HUES64 (cell line): ENCODE measurements around the gene SIK2. TPM values are rescaled to one million over a fixed set of nuclear protein-coding genes. Genes with fewer than 3 reads are reported as not detected.

ENCODE experiments used
- H3K27ac ChIP-seq: 2 replicates; pipeline ENCODE4 v1.7.0; 2013; ENCODE audit warnings: low read depth, low read length, inconsistent platforms
- H3K27me3 ChIP-seq: 2 replicates; pipeline ENCODE4 v1.6.1; 2013; ENCODE audit warnings: mild to moderate bottlenecking, low read length; ENCODE audit not compliant: insufficient read depth
- H3K36me3 ChIP-seq: 2 replicates; pipeline ENCODE4 v1.6.1; 2013; ENCODE audit warnings: mild to moderate bottlenecking, low read length; ENCODE audit not compliant: insufficient read depth
- H3K4me1 ChIP-seq: 2 replicates; pipeline ENCODE4 v1.6.1; 2013; ENCODE audit warnings: mild to moderate bottlenecking, low read length, moderate library complexity; ENCODE audit not compliant: insufficient read depth
- H3K4me3 ChIP-seq: 2 replicates; pipeline ENCODE4 v1.5.1; 2013; ENCODE audit warnings: mild to moderate bottlenecking, low read length, moderate library complexity
- H3K9ac ChIP-seq: 2 replicates; pipeline ENCODE4 v1.6.1; 2013; ENCODE audit warnings: mild to moderate bottlenecking, low read depth, low read length
- H3K9me3 ChIP-seq: 2 replicates; pipeline ENCODE4 v1.6.1; 2013; ENCODE audit warnings: low read depth, low read length; ENCODE audit not compliant: insufficient read depth
- WGBS: fragments of 150-250, 120-280 bp; methylation state at CpG from one replicate; pipeline ENCODE4 v1.1.7; 2013; ENCODE audit warnings: missing lambda C conversion rate; 5-methylcytosine and 5-hydroxymethylcytosine counted together
- polyA plus RNA-seq, 2 experiments: library from polyadenylated mRNA; stranded (reverse); fragments of 50-300 nt; gene quantifications; one replicate each; pipeline ENCODE4 v1.2.3, GENCODE V29; 2013

The SIK2 gene
- polyA plus RNA-seq (2013, experiment 1 of 2), result 7.6 TPM
- 8.6 TPM for polyA plus RNA-seq (2013, experiment 2 of 2)

DNA sequence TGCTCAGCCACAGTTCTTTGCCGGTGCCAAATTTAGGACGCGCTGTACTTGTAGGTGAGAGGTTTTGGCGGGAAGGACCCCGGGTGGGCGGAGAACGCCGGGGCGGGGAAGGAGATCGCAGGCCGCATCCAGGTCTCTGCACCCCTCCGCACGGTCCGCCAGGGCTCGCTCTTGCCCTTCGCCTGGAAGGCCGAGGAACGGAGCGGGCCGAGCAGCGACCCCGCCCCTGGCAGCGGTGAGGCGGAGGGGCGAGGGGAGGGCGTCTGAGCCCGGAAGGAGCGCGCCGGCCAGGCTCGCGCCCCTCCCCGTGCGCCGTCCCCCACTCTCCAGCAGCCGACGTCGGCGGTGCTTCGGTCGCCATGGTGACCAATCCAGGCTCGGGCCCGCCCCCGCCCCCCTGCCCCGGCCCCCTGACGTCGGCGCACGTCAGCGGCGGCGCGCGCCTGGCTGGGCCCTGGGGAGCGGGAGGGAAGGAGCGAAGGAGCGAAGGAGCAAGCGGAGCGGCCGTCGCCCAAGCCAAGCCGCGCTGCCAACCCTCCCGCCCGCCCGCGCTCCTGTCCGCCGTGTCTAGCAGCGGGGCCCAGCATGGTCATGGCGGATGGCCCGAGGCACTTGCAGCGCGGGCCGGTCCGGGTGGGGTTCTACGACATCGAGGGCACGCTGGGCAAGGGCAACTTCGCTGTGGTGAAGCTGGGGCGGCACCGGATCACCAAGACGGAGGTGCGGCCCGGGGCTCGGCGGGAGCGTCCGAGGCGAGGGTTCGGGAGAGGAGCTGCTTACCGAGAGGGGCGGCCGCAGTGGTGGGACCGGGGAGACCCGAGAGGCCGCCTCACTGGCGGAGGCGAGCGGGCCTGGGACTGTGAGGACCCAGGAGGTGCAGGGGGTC lies at the start of gene SIK2:
TSS of gene SIK2 (plus strand) at position 471 of the 886 bp plus-strand sequence. CDS start at position 586, 115 bp downstream.
- peak within 1 kb of the TSS; percentile 78 for H3K27ac ChIP-seq
- H3K4me3 ChIP-seq, result peak within 1 kb of the TSS; percentile 81
- peaks cover 25% of the 10 kb centered on the region for H3K27me3 ChIP-seq
- H3K9me3 ChIP-seq, result no peaks in the 10 kb centered on the region
- no peaks in the 10 kb centered on the region for H3K36me3 ChIP-seq
- WGBS, result under 1% methylated on average over 100 of the region's 100 CpGs
- H3K4me1 ChIP-seq, result peaks cover 15% of the 10 kb centered on the region
- H3K9ac ChIP-seq, result peak within 1 kb of the TSS; percentile 73

- no peak overlapping the region for H3K4me3 ChIP-seq
- no peak overlapping the region for H3K9ac ChIP-seq
- H3K36me3 ChIP-seq, result 0 out of 2 replicates have a peak, but pooled peaks cover 6% of the 10 kb centered on the region
- peaks cover 10% of the 10 kb centered on the region for H3K4me1 ChIP-seq
- peaks cover 14% of the 10 kb centered on the region for H3K9me3 ChIP-seq
- no peaks in the 10 kb centered on the region for H3K27me3 ChIP-seq
- H3K27ac ChIP-seq, result no peak overlapping the region
Measured at GRCh38 chr11:111554532-111554931, 47.7 kb upstream of the SIK2 start.

DNA sequence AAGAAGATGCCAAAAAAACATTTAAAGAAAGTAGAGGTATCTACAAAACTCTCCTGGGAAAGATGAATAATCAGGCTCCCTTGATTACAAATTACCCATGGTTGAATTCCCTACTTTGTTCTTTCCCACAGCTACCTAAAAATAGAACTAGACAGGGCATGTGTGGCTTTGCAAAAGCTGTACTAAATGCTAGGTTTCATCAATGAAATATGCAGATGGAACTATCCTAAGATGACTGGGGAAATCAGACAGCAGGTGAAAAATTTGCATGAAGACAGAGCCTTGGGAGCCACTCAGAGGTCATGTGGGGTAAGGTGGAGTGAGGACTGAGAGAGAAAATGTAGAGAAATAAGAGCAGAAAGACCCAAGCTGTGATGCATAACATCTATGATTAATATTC lies 47.0 kb upstream of the SIK2 start:
- H3K9ac ChIP-seq, result no peak overlapping the region
- peaks cover 3% of the 10 kb centered on the region; the same call in 1 of the 2 replicates for H3K4me1 ChIP-seq
- 0 out of 2 replicates have a peak, but pooled peaks cover 6% of the 10 kb centered on the region for H3K36me3 ChIP-seq
- no peaks in the 10 kb centered on the region for H3K27me3 ChIP-seq
- H3K27ac ChIP-seq, result no peak overlapping the region
- no peak overlapping the region for H3K4me3 ChIP-seq
- peaks cover 14% of the 10 kb centered on the region for H3K9me3 ChIP-seq

DNA sequence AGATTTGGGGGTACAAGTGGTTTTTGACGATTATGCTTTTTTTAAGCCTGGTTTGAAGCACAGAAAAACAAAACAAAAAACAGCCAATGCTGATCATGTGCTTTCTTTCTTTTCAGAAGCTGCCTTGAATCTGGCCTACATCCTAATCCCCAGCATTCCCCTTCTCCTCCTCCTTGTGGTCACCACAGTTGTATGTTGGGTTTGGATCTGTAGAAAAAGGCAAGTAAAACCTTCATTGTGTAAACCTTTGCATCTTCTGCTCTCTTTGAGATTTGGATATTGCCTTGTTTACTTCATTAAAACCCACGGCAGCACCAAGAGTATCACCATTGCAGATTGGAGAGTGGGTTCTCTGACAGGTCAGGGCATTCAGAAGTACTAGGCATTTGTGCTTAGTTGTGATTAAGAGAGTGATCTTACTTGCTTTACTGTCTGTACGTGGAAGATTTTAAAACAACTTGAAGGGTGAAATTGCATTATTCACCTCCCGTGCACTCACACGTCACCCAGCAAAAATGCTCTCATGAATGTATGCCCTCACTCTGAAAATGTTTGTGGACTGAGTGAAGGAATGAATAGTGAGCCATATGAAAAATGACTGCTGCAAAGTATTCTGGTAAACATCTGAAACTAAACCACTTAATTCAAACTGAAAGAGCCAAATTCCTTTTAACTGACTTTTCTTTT lies 44.7 kb upstream of the SIK2 start:
- no peak overlapping the region for H3K27ac ChIP-seq
- peaks cover 14% of the 10 kb centered on the region for H3K9me3 ChIP-seq
- no peak overlapping the region for H3K9ac ChIP-seq
- 93% methylated on average over 5 of the region's 5 CpGs for WGBS
- H3K27me3 ChIP-seq, result no peaks in the 10 kb centered on the region
- peaks cover 17% of the 10 kb centered on the region for H3K4me1 ChIP-seq
- no peak overlapping the region for H3K4me3 ChIP-seq
- 0 out of 2 replicates have a peak, but pooled peaks cover 6% of the 10 kb centered on the region for H3K36me3 ChIP-seq

- Histone ChIP-seq H3K4me3 (no peak overlapping the region), H3K4me1 (peaks cover 25% of the 10 kb centered on the region), H3K27ac (no peak overlapping the region), H3K27me3 (no peaks in the 10 kb centered on the region), H3K9ac (no peak overlapping the region), H3K9me3 (peaks cover 14% of the 10 kb centered on the region), H3K36me3 (0 out of 2 replicates have a peak, but pooled peaks cover 6% of the 10 kb centered on the region)
- 89% methylated on average over 11 of the region's 11 CpGs for WGBS
Measured at GRCh38 chr11:111559800-111560464, 42.3 kb upstream of the SIK2 start.

DNA sequence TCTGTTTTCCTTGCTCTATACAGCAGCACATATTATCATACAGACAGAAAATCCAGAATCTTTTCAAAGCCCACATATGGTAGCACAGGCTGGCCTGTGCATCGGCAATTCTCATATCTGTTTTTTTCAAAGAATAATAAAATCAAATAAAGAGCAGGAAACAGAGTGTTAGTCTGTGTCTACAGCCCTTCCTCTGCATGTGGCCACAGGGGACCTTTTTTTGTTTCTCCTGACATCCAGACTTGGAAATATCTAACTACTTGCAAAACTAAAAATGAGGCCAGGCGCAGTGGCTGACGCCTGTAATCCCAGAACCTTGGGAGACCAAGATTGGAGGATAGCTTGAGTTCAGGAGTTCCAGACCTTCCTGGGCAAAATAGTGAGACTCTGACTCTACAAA lies 41.4 kb upstream of the SIK2 start:
- peaks cover 25% of the 10 kb centered on the region for H3K4me1 ChIP-seq
- no peak overlapping the region for H3K9ac ChIP-seq
- H3K9me3 ChIP-seq, result peaks cover 12% of the 10 kb centered on the region
- 93% methylated on average over 3 of the region's 3 CpGs for WGBS
- H3K4me3 ChIP-seq, result no peak overlapping the region
- H3K27ac ChIP-seq, result no peak overlapping the region
- H3K36me3 ChIP-seq, result no peaks in the 10 kb centered on the region
- H3K27me3 ChIP-seq, result no peaks in the 10 kb centered on the region

GRCh38 chr11:111561306-111561705 lies 40.9 kb upstream of the SIK2 start:
- Histone ChIP-seq H3K36me3 (no peaks in the 10 kb centered on the region), H3K9me3 (peaks cover 7% of the 10 kb centered on the region; the same call in 1 of the 2 replicates), H3K27me3 (no peaks in the 10 kb centered on the region), H3K4me3 (no peak overlapping the region), H3K27ac (peak overlapping the region; percentile 10; the same call in 1 of the 2 replicates), H3K9ac (no peak overlapping the region), H3K4me1 (peaks cover 25% of the 10 kb centered on the region)
- 88% methylated on average over 3 of the region's 3 CpGs for WGBS

DNA sequence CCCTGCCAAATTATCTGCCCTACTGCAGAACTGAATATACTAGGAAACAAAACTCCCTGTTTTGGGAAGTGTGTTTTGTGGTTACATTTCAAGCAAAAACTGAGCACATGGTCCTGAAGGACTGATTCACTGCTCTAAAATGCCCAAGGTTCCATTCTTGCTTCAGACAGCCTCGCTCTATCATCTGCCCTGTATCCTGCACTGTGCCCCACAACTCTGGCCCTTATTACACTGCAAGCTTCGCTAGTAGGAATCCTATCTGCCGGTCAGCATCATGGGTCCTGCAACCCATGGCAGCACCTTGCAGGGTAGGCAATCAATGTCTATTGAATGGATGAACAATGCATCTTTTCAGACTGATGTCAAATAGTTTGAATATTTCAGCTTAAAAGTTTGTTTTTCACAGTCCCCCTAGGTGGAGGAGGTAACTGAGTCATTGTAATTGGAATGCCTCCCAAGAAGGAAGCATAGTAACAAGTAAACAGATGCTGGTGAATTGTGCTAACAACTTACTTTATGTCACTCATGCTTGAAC lies 40.4 kb upstream of the SIK2 start:
- Histone ChIP-seq H3K36me3 (no peaks in the 10 kb centered on the region), H3K9ac (peak overlapping the region; percentile 53; the same call in 1 of the 2 replicates), H3K4me3 (no peak overlapping the region), H3K27me3 (no peaks in the 10 kb centered on the region), H3K9me3 (0 out of 2 replicates have a peak, but pooled peaks cover 2% of the 10 kb centered on the region), H3K4me1 (peaks cover 30% of the 10 kb centered on the region), H3K27ac (peak overlapping the region; percentile 58)
- 55% methylated on average over 3 of the region's 3 CpGs for WGBS

DNA sequence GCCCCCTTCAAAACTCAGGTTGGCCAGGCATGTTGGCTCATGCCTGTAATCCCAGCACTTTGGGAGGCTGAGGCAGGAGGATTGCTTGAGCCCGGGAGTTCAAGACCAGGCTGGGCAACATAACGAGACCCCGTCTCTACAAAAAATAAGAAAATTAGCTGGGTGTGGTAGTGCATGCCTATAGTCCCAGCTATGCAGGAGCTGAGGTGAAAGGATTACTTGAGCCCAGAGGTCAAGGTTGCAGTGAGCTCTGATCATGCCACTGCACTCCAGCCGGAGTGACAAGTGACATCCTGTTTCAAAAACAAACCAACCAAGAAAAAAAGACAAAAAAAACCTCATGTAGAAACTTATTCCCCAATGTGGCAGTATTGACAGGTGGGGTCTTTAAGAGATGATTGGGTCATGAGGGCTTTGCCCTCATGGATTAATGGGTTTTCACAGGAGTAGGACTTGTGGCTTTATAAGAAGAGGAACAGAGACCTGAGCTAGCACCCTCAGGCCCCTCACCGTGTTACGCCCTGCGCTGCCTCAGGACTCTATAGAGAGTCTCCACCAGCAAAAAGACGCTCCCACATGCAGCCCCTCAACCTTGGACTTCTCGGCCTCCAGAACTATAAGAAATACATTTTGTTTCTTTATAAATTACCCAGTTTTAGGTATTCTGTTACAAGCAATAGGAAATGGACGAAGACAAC lies 39.4 kb upstream of the SIK2 start:
- Histone ChIP-seq H3K9me3 (no peaks in the 10 kb centered on the region), H3K36me3 (no peaks in the 10 kb centered on the region), H3K27me3 (no peaks in the 10 kb centered on the region), H3K4me3 (no peak overlapping the region), H3K4me1 (peaks cover 30% of the 10 kb centered on the region), H3K9ac (peak overlapping the region; percentile 53; the same call in 1 of the 2 replicates), H3K27ac (peak overlapping the region; percentile 58; the same call in 1 of the 2 replicates)
- 89% methylated on average over 10 of the region's 10 CpGs for WGBS

DNA sequence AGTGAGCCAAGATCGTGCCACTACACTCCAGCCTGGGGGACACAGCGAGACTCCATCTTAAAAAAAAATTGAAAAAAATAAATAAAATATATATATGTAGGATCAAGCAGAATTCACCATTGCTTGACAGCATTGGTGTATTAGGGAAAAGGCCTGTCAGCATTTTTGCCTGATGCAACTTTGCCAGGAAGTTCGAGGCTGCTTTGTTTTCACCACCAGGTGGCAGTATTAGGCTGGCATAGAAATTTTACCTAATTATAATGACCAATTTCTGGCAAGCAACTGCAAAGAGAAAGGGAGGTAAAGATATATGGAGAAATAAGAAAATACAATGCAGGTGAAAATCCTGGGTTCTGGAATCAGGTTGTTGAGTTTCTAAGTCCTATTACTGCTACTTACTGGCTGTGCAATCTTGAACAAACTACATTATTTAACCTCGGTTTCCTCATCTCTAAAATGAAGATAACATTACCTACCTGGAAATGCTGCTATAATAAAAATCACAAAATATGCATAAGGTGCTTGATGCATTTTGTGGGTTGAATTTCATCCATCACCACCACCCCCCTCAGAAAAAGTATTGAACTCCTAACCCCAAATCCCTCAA lies 37.0 kb upstream of the SIK2 start:
- no peak overlapping the region for H3K4me3 ChIP-seq
- H3K9me3 ChIP-seq, result no peaks in the 10 kb centered on the region
- no peaks in the 10 kb centered on the region for H3K27me3 ChIP-seq
- no peak overlapping the region for H3K9ac ChIP-seq
- no peak overlapping the region for H3K27ac ChIP-seq
- peaks cover 30% of the 10 kb centered on the region for H3K4me1 ChIP-seq
- WGBS, result 51% methylated on average over 3 of the region's 4 CpGs
- no peaks in the 10 kb centered on the region for H3K36me3 ChIP-seq
